A673 (cell line): ENCODE measurements around the gene ECE1. TPM values are rescaled to one million over a fixed set of nuclear protein-coding genes. Genes with fewer than 3 reads are reported as not detected.

Experiments
- BruUV-seq: library from RNA; stranded (reverse); fragments of 400-500 nt; replicated peaks from 2 replicates; lab custom pipeline; 2021; lab: Mats Ljungman, UMichigan
- CTCF ChIA-PET: fragments of 300-600 bp; sonication (Branson Sonifier 250); formaldehyde crosslinking; loops from one replicate; lab custom pipeline; 2022; ENCODE audit warnings: antibody characterized with exemption; lab: Charles Lee
- POLR2A ChIA-PET: fragments of 300-600 bp; sonication (Branson Sonifier 250); formaldehyde crosslinking; loops from one replicate; lab custom pipeline; 2022; ENCODE audit warnings: antibody characterized with exemption; ENCODE audit not compliant: low non-redundant PET; lab: Charles Lee
- DNase-seq: peaks from one replicate; pipeline ENCODE4 v3.0.0-alpha.2; 2015; ENCODE audit warnings: low spot score
- H3K27ac ChIP-seq: fragments of 200-600 bp; sonication (generic); 2 replicates; pipeline ENCODE4 v1.5.1; 2016; ENCODE audit warnings: mixed run types, low read depth, mild to moderate bottlenecking, mixed read lengths, antibody characterized with exemption, low read length; ENCODE audit not compliant: poor library complexity, severe bottlenecking
- H3K27me3 ChIP-seq: fragments of 200-600 bp; sonication (generic); replicated peaks from 2 replicates; pipeline ENCODE4 v1.6.1; 2017; ENCODE audit warnings: mixed run types, low read depth, mild to moderate bottlenecking, mixed read lengths, antibody characterized with exemption, low read length; ENCODE audit not compliant: insufficient read depth, poor library complexity
- H3K36me3 ChIP-seq: fragments of 200-600 bp; sonication (generic); 2 replicates; pipeline ENCODE4 v1.6.1; 2016; ENCODE audit warnings: mixed run types, mild to moderate bottlenecking, mixed read lengths, antibody characterized with exemption, low read length; ENCODE audit not compliant: insufficient read depth, poor library complexity, severe bottlenecking
- H3K4me1 ChIP-seq: fragments of 200-600 bp; sonication (generic); 2 replicates; pipeline ENCODE4 v1.6.1; 2017; ENCODE audit warnings: mixed run types, mild to moderate bottlenecking, mixed read lengths, antibody characterized with exemption, low read length; ENCODE audit not compliant: insufficient read depth, poor library complexity, severe bottlenecking
- H3K4me3 ChIP-seq: fragments of 200-600 bp; sonication (generic); 2 replicates; pipeline ENCODE4 v1.5.1; 2016; ENCODE audit warnings: low read depth, mixed run types, mild to moderate bottlenecking, mixed read lengths, low read length; ENCODE audit not compliant: poor library complexity, severe bottlenecking
- H3K9me3 ChIP-seq: fragments of 200-600 bp; sonication (generic); 2 replicates; pipeline ENCODE4 v1.6.1; 2016; ENCODE audit warnings: mixed run types, low read depth, mild to moderate bottlenecking, mixed read lengths, antibody characterized with exemption, low read length; ENCODE audit not compliant: poor library complexity, severe bottlenecking
- EZH2 ChIP-seq: fragments of 200-600 bp; sonication (generic); IDR thresholded peaks from 2 replicates; pipeline ENCODE4 v1.6.1; 2017; ENCODE audit warnings: borderline replicate concordance, low read depth, mild to moderate bottlenecking, mixed read lengths, antibody characterized with exemption, low read length; ENCODE audit not compliant: poor library complexity, severe bottlenecking
- intact Hi-C: fragments of 100-400 bp; cut with micrococcal nuclease; formaldehyde crosslinking; loops from one replicate; pipeline ENCODE4 v1.10.0; 2022; ENCODE audit not compliant: unreplicated experiment
- total RNA-seq: library from RNA; stranded (reverse); gene quantifications from 2 replicates; pipeline ENCODE4 v1.2.3, GENCODE V29; 2021
- TF ChIP-seq, protein P1 (sequence below): fragments of 300-800, 200-600 bp; sonication (generic); conservative IDR thresholded peaks from 2 replicates; pipeline ENCODE4 v1.5.1; 2017; ENCODE audit warnings: low read depth, mild to moderate bottlenecking, antibody characterized with exemption, low read length, moderate library complexity, mixed read lengths

The ECE1 gene
- total RNA-seq, 1 experiment from 2014 or later, result 31.5 TPM

DNA sequence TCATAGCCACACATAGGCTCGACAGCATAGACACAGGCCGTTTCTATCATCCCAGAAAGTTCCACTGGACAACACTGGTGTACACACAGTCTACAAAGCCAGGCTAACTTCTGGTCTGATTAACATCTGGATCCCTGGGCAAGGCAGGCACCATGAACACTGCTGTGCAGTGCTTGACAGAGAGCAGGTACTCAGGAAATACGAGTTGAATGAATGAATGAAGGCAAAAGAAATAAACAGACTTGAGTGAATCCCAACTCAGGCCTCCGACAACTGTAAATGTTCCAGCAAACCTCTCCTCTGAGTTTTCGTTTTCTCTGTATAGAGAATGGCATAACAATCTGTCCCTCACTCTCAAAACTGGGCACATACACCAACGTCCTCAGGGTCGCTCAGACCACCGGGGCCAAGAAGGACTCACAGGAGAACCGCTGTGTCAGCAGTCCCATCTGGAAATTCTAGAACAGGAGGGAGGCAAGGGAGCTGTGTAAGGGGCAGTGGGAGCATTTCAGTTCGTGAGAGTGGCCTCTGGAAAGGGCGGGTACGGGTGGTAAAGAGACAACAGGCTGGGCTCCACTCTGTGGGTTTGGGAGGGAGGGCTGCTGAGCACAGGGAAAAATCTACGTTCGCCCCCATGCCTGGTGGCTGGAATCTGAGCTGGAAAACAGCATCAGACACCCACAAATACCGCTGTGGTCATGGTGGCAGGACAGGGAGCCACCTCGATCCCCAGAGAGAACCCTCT lies 15.1 kb upstream of the ECE1 start:
- Histone ChIP-seq H3K4me3 (no peak overlapping the region), H3K27me3 (no peaks in the 10 kb centered on the region), H3K9me3 (no peaks in the 10 kb centered on the region), H3K4me1 (peaks cover 40% of the 10 kb centered on the region), H3K27ac (no peak overlapping the region), H3K36me3 (no peaks in the 10 kb centered on the region)
- no TSS peak for BruUV-seq
- intact Hi-C loops, result no loop called here
- DNase-seq, result no peak
- CTCF ChIA-PET, result no interaction called here
- POLR2A ChIA-PET, result interaction anchor here (0.6 kb wide), 1 partner anchor 1721 kb away, joined by 4 read pairs; no protein-coding TSS in a partner anchor
- TF ChIP-seq, protein P1, sequence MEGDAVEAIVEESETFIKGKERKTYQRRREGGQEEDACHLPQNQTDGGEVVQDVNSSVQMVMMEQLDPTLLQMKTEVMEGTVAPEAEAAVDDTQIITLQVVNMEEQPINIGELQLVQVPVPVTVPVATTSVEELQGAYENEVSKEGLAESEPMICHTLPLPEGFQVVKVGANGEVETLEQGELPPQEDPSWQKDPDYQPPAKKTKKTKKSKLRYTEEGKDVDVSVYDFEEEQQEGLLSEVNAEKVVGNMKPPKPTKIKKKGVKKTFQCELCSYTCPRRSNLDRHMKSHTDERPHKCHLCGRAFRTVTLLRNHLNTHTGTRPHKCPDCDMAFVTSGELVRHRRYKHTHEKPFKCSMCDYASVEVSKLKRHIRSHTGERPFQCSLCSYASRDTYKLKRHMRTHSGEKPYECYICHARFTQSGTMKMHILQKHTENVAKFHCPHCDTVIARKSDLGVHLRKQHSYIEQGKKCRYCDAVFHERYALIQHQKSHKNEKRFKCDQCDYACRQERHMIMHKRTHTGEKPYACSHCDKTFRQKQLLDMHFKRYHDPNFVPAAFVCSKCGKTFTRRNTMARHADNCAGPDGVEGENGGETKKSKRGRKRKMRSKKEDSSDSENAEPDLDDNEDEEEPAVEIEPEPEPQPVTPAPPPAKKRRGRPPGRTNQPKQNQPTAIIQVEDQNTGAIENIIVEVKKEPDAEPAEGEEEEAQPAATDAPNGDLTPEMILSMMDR, result no peak
- no peak for TF ChIP-seq EZH2

DNA sequence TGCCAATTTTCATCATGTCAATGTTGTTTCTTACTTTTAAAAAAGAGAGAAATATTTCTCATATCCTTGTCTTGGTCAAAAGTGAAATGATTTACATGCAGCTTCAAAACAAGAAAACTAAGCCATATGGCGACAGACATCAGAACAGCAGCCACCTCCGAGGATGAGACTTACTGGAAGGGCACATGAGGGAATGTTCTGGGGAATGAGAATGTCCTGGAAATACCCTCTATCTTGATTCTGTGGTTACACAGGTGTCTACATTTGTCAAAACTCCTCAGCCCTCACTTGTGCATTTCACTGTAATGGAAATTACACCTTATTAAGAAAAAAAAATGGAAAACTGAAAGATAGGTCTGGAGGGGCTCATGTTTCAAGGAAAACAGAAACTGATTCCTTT lies 14.2 kb upstream of the ECE1 start:
- no peak for TF ChIP-seq EZH2
- TF ChIP-seq, protein P1, result no peak
- ChIA-PET POLR2A (no interaction called here), CTCF (no interaction called here)
- H3K4me1 ChIP-seq, result peaks cover 37% of the 10 kb centered on the region
- H3K36me3 ChIP-seq, result no peaks in the 10 kb centered on the region
- BruUV-seq, result no TSS peak
- no peak overlapping the region for H3K27ac ChIP-seq
- H3K27me3 ChIP-seq, result no peaks in the 10 kb centered on the region
- DNase-seq, result no peak
- no peak overlapping the region for H3K4me3 ChIP-seq
- H3K9me3 ChIP-seq, result no peaks in the 10 kb centered on the region
- intact Hi-C loops, result no loop called here

DNA sequence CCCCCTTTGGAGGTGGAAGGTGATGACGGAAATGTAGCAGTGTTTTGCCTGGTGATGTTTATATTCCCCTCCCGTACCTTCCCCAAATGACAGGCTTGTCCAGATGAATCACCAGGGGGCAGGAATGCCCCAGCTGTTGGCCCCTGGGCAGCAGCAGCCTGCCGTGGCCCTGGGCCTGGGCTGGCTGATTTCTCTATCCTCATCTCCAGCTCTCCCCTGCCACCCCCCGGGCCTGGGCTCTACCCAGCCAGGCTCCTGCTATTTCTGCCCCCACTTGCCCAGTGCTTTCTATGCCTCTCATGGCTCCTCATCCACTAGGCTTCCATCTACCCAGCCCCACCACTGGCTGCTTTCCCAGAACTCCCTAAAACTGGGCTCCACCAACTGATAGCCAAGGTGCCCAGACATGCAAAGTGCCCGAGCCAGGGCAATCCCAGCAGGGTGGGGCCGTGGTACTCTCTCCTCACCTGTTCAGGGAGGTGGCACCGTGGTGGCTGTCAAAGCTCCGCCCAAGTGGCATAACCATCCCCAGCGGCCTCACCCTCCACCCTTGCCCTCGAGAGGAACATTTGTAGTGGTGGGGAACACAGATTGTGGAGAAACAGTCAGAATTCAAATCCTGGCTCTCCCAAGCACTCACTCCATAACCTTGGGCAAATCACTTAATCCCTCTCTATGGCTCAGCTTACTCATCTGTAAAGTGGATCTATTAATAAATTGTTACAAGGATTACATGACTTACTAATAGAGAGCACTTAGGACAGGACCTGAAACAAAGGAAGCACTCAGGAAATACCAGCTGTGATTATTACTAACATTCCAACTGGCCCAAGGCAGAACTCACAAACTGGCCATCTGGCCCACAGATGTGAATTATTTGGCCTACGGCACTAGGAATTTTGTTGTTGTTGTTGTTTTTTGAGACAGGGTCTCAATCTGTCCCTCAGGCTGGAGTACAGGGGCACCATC lies 12.8 kb upstream of the ECE1 start:
- TF ChIP-seq EZH2, result no peak
- TF ChIP-seq, protein P1, result no peak
- Histone ChIP-seq H3K27ac (no peak overlapping the region), H3K27me3 (no peaks in the 10 kb centered on the region), H3K9me3 (no peaks in the 10 kb centered on the region), H3K4me1 (peaks cover 23% of the 10 kb centered on the region), H3K36me3 (no peaks in the 10 kb centered on the region), H3K4me3 (no peak overlapping the region)
- intact Hi-C loops, result no loop called here
- ChIA-PET POLR2A (no interaction called here), CTCF (no interaction called here)
- no TSS peak for BruUV-seq
- no peak for DNase-seq
